G401 (cell line): ENCODE results near the gene KRT82. TPM values are rescaled to one million over a fixed set of nuclear protein-coding genes. Genes with fewer than 3 reads are reported as not detected.

Source experiments
- DNase-seq: peaks from one replicate; pipeline ENCODE4 v3.0.0-alpha.2; 2015; ENCODE audit warnings: low spot score
- in situ Hi-C: cut with HindIII; loops from 2 replicates; pipeline ENCODE4 v1.10.0; 2016; ENCODE audit warnings: low sequenced_read_pairs, mixed read lengths
- total RNA-seq: library from RNA; depleted of rRNA; stranded (reverse); fragments of >200 nt; shearing (Covaris generic); gene quantifications from 2 replicates; pipeline ENCODE4 v1.2.3, GENCODE V29; 2014

Gene KRT82
- total RNA-seq, 1 experiment from 2014 or later = not detected

GRCh38 chr12:52368508-52368907, 37.6 kb downstream of the KRT82 start:
- no peak for DNase-seq
- in situ Hi-C loops = no loop called here

DNA sequence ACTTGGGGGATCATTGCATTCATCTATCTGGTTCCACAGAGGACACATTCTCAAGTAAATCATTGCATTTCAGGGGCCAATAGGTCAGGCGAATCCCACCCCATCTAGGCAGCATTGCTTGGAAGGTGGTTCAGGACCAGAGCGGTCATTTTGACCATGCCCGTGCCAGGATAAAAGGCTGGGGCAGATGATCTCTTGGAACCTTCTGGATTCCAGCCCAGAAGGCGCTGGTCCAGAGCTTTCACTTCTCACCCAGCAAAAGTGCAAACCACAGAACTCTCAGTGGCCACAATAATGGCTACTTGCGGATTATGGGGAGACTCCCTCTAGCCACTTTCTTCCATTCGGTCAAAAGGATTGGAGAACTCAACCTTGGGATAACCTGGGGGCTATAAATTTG, 38.3 kb downstream of the KRT82 start:
- in situ Hi-C loops = no loop called here
- DNase-seq = no peak

GRCh38 chr12:52366738-52367485, 39.2 kb downstream of the KRT82 start, which contains the start of gene KRT85:
Gene KRT85 (minus strand): TSS chr12:52367481. CDS start chr12:52367405, 76 bp downstream.
- in situ Hi-C loops = no loop called here
- DNase-seq = no peak

- in situ Hi-C loops = no loop called here
- no peak for DNase-seq
Measured at GRCh38 chr12:52364901-52365489, 41.1 kb downstream of the KRT82 start.

DNA sequence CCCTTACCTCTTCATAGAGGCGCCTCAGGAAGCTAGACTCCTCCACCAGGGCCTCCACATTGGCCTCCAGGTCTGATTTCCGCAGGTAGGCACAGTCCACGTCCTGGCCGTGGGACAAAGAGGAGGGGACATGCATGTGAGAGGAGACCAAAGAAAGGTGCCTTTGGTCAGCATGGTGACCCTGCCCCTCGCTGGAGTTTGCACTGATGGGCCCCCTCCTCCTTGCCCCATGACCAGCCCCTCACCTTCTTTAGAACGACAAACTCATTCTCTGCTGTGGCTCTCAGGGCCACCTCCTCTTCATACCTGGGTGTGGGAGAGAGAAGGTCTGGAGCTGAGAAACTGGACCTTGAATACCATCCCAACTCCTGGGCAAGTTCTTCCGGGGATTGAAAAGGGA, 42.1 kb downstream of the KRT82 start:
- no peak for DNase-seq
- in situ Hi-C loops = no loop called here

GRCh38 chr12:52363111-52363679, 42.9 kb downstream of the KRT82 start:
- no peak for DNase-seq
- in situ Hi-C loops = no loop called here

- in situ Hi-C loops = no loop called here
- no peak for DNase-seq
Measured at GRCh38 chr12:52362118-52362726, 43.9 kb downstream of the KRT82 start.

DNA sequence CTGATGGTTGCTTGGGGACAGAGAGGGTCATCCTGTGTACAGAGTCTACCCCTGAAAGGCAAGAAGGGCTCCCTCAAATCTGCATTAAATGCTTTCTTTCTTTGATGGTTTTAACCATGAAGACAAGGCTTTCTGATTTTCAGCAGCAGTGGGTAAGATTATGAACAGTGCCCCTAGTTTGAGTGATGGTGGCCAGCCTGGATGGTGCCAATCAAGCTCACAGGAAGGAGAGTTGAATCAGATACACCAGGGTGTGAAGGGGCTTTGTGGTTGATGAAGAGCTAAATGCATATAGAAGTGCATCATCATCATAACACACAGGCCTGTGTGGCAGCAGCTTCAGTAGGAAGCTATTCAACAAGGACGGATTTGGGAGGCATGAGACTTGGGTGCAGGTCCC, 44.6 kb downstream of the KRT82 start:
- no peak for DNase-seq
- in situ Hi-C loops = no loop called here

- no peak for DNase-seq
- in situ Hi-C loops = no loop called here
Measured at GRCh38 chr12:52360663-52361271, 45.4 kb downstream of the KRT82 start.

DNA sequence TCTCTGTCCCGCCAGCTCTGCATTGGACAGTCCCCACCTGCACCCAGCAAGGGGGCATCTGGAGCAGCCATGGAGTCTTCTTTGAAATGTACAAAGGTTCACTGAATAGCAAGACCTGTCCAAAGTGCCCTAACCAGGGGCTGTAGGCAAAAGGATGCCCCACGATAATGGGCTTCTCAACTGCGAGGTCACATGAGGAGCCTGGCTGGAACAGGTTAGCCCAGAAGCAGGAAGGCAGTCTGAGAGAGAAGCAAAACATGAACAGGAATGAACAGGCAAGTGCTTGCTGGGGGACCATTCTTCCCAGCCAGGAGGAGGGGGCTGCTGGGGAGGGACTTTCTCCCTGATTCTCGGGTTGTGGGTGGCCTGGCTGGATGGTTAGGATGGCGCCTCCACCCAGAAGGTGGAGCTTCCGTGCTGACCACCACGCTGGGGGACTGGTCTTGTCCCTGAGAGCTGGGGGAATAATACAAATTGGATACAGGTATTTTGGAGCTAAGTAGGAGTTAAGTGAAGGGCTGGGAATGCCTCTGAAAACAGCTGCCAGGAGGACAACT, 46.0 kb downstream of the KRT82 start:
- in situ Hi-C loops = no loop called here
- no peak for DNase-seq

GRCh38 chr12:52359621-52360061, 46.5 kb downstream of the KRT82 start:
- in situ Hi-C loops = no loop called here
- DNase-seq = no peak

DNA sequence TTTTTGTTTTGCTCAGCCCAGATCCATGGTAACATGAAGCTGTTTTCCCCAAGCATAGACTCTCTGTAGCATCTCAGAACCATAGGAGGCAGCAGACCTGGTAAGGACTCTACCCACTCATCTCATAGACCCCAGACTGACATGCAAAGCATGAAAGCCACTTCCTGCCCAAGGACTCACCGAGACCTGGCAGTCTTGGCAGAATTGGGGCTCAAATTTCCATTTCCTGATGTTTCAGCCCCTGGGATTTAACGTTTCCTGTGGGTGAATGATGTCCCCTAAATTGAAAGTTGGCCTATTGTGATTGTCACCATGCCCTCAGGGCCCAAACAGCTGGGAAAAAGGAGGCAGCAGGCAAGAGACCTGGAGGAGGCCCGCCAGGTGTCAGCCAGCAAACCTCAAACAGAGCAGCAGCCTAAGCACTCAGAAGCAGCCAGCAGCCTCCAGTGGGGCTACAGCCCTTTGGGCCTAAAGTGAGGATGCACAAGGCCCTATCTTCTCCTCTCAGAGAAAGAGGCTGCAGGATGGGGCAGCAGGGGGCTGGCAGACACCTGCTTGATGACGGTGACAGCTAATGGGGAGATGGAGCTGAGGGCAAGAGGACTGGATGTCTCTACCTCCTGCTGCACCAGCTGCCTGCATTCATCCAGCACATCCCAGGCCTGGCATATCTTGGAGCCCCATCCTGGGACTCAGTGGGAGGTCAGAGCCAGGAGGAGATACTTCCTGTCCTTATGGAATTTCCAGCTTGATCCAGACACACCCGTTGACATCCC, 47.4 kb downstream of the KRT82 start:
- DNase-seq = no peak
- in situ Hi-C loops = no loop called here

DNA sequence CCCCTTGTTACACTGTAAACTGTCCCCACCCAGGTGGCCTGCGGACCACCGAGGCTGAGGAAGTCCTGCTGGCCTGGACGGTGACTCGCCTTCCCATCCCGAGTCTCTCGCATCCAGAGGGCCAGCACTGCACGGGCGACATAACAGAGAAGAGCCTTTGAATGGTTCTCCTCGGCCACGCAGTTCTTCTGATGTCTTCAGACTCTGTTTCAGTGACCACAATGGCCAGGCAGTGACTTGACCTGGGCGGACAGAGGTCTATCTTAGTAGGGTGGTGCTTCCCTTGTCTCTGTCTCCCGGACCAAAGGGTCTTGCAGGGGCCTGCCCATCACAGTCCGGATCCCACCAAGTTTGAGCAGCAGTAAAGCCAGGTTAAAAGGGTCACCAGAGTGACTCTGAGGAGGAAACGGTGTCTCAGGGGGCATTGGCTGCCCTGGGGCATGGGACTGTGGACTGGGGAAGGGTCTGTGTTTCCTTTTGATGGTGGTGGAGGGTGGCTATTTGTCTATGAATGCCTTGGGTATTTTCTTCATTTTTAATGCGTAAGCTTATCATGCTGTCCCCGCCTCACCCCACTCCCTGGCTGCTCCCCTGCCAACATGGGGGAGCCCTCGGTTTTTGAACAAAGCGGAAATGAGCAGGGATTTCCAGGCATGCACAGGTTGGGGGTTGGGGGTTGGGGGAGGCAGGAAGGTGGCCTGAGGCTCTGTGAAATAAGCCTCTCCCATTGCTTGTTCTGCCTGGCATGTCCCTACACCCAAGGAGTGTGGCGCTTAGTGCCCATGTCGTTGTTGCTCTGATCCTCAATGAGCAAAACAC, 49.2 kb downstream of the KRT82 start:
- DNase-seq = no peak
- in situ Hi-C loops = no loop called here

DNA sequence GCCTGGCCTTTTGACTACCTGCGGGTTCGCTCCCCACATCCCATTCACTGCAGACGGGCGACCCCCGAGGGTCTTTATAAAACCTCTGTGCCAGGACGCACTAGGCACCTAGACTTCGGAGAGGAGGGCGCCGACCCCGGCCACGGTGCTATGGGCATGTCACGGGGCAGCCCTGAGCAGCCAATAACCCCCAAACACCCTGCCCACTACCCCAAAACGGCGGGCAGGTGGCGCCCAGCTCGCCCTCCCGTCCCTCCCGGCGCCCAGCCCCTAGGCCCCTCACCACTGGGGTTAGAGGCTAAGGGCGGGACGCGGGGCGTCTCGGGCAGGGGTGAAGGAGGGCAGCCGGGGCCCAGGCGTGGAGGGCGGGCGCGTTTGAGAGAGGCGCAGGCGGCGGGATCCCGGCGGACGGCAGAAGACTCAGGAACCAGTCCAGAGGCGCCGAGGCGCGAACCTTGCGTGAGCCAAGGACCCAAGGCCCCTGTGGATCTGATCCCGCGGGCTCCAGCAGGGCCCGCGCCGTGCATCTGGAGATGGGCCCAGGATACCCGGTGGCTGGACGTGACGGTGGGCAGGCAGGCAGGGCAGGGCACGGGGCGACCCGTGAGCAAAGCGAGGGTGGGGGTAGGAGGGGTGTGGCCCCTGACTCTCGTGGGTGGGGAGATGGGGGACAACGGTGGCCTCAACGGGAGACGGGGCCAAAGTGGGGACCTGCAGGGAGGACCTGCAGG, 49.9 kb downstream of the KRT82 start:
- in situ Hi-C loops = no loop called here
- DNase-seq = no peak

- DNase-seq = no peak
- in situ Hi-C loops = no loop called here
Measured at GRCh38 chr12:52355176-52355575, 51.0 kb downstream of the KRT82 start.

- no peak for DNase-seq
- in situ Hi-C loops = no loop called here
Measured at GRCh38 chr12:52354200-52354599, 51.9 kb downstream of the KRT82 start.

- in situ Hi-C loops = no loop called here
- DNase-seq = no peak
Measured at GRCh38 chr12:52353766-52354165, 52.4 kb downstream of the KRT82 start.
